NCI-H69 (cell line): Measurements from ENCODE around the gene PPP2R5C.
"Not testable (repeated sequence)": the region's sequence is repeated elsewhere in the genome, so short reads cannot be mapped to it uniquely, and the experiment has no call there.

Source experiments
- DNase-seq: peaks from one replicate; lab custom pipeline; 2025; lab: John Stamatoyannopoulos, UW

PPP2R5C gene

GRCh38 chr14:101965770-101966722, 204.5 kb downstream of the PPP2R5C start:
- DNase-seq: peak; percentile 65

GRCh38 chr14:101966742-101967141, 205.2 kb downstream of the PPP2R5C start:
- no peak for DNase-seq

GRCh38 chr14:101968186-101968585, 206.7 kb downstream of the PPP2R5C start:
- DNase-seq: no peak

GRCh38 chr14:101969481-101969880, 208.0 kb downstream of the PPP2R5C start:
- no peak for DNase-seq

GRCh38 chr14:101970830-101971400, 209.4 kb downstream of the PPP2R5C start:
- DNase-seq: no peak

GRCh38 chr14:101971458-101971857, 209.9 kb downstream of the PPP2R5C start:
- not testable (repeated sequence) for DNase-seq

- peak; percentile 74 for DNase-seq
Measured at GRCh38 chr14:101972126-101972866, 210.8 kb downstream of the PPP2R5C start.

- DNase-seq: no peak
Measured at GRCh38 chr14:101973356-101973755, 211.8 kb downstream of the PPP2R5C start.

GRCh38 chr14:101975231-101975630, 213.7 kb downstream of the PPP2R5C start:
- DNase-seq: no peak
